ENCODE results near the gene PACSIN1. TPM values are rescaled to one million over a fixed set of nuclear protein-coding genes. Genes with fewer than 3 reads are reported as not detected.

Gene PACSIN1
- total RNA-seq, 1 donor from 2014 or later = 0.41 TPM

DNA sequence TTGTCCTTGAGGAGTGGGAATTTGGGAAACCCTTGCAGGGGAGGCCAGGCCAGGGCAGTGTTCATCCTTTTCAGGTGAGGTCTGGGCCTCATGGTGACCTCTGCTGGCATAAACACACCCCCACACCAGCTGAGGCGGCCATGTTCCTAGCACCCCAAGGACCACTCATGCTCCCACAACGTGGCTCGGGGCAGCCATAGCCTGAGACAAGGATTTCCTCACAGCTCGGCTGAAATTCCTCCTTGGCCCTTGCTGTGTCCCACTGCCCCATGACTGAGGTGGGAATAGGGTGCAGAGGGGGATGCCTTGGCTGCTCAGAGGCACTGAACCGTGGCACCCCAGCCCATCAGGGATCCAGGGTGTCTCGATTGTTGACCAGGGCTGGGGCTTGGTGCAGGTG, 117.6 kb downstream of the PACSIN1 start:
- Histone ChIP-seq H3K9me3 (ENCODE audit: low read depth) (no peaks in the 10 kb centered on the region), H3K9ac (no peak overlapping the region), H3K27me3 (no peaks in the 10 kb centered on the region), H3F3A (ENCODE audit: low read depth) (peaks cover 6% of the 10 kb centered on the region), H3K4me2 (no peak overlapping the region), H3K4me3 (no peak overlapping the region), H3K36me3 (no peaks in the 10 kb centered on the region), H3K4me1 (peaks cover 21% of the 10 kb centered on the region), H4K20me1 (ENCODE audit: low read depth) (peaks cover 33% of the 10 kb centered on the region), H2AFZ (replicated peaks) (no peak overlapping the region), H3K27ac (no peak overlapping the region), H3K79me2 (ENCODE audit: low read depth) (no peaks in the 10 kb centered on the region)
- Mint-ChIP-seq H3K36me3 (peaks cover 2% of the 10 kb centered on the region), H3K27ac (no peak overlapping the region), H3K4me1 (peaks cover 27% of the 10 kb centered on the region), H3K27me3 (ENCODE audit: insufficient read depth, low read depth) (peaks cover 4% of the 10 kb centered on the region), H3K4me3 (no peak overlapping the region), H3K9me3 (no peaks in the 10 kb centered on the region)
- DNase-seq (ENCODE audit: low spot score) = no peak
- TF ChIP-seq EZH2 (IDR thresholded peaks at IDR 0.05) (no peak), EZH2phosphoT487 (IDR thresholded peaks at IDR 0.05) (no peak)
- TF ChIP-seq, protein P1, sequence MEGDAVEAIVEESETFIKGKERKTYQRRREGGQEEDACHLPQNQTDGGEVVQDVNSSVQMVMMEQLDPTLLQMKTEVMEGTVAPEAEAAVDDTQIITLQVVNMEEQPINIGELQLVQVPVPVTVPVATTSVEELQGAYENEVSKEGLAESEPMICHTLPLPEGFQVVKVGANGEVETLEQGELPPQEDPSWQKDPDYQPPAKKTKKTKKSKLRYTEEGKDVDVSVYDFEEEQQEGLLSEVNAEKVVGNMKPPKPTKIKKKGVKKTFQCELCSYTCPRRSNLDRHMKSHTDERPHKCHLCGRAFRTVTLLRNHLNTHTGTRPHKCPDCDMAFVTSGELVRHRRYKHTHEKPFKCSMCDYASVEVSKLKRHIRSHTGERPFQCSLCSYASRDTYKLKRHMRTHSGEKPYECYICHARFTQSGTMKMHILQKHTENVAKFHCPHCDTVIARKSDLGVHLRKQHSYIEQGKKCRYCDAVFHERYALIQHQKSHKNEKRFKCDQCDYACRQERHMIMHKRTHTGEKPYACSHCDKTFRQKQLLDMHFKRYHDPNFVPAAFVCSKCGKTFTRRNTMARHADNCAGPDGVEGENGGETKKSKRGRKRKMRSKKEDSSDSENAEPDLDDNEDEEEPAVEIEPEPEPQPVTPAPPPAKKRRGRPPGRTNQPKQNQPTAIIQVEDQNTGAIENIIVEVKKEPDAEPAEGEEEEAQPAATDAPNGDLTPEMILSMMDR (IDR thresholded peaks at IDR 0.05) = no peak

DNA sequence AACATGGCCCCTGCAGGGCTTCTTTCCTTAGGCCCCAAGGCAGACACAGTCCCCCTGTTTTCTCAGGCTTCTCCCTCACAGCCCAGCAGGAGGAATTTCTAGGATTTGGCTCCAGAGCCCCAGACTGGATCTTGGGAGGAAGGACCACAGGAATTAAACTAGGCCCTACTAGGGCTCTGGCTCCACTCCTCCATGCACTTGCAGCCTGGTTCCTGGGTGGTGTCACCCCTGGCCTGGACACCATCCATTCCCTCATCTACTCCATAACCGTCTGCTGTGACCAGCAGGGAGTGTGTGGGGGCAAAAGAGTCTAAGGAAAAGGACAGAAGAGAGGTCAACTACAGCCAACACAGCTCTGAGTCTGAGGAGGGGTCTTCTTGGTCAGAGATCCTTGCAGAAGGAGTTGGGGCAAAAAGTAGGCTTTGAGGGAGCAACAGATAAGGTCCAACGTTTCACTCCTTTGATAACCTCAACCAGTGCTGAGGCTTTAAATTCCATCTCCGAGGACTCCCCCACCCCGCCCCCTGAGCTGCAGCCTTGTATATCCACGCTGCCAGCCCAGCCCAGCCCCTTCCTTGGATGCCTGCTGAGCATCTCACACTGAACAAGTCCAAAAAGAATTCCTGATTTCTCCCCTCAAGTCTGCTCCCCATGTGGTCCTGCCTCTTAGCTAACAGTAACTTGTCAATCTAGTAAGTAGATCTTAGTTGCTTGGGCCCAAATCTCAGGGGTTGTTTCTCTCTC, 118.2 kb downstream of the PACSIN1 start:
- Mint-ChIP-seq H3K27me3 (ENCODE audit: insufficient read depth, low read depth) (peaks cover 4% of the 10 kb centered on the region), H3K4me1 (peaks cover 27% of the 10 kb centered on the region), H3K9me3 (no peaks in the 10 kb centered on the region), H3K27ac (peak overlapping the region; percentile 52), H3K36me3 (peaks cover 2% of the 10 kb centered on the region), H3K4me3 (no peak overlapping the region)
- H3K9me3 ChIP-seq (ENCODE audit: low read depth) = no peaks in the 10 kb centered on the region
- no peak overlapping the region for H3K27ac ChIP-seq
- H4K20me1 ChIP-seq (ENCODE audit: low read depth) = peaks cover 38% of the 10 kb centered on the region
- H3F3A ChIP-seq (ENCODE audit: low read depth) = peaks cover 6% of the 10 kb centered on the region
- peaks cover 21% of the 10 kb centered on the region for H3K4me1 ChIP-seq
- no peaks in the 10 kb centered on the region for H3K79me2 ChIP-seq (ENCODE audit: low read depth)
- peak overlapping the region; percentile 21 for H3K4me2 ChIP-seq
- peak; percentile 40 for DNase-seq (ENCODE audit: low spot score)
- H3K4me3 ChIP-seq = no peak overlapping the region
- no peaks in the 10 kb centered on the region for H3K36me3 ChIP-seq
- TF ChIP-seq EZH2phosphoT487 (IDR thresholded peaks at IDR 0.05) (no peak), EZH2 (IDR thresholded peaks at IDR 0.05) (no peak)
- TF ChIP-seq, protein P1 (IDR thresholded peaks at IDR 0.05) = no peak
- H2AFZ ChIP-seq (replicated peaks) = no peak overlapping the region
- H3K27me3 ChIP-seq = no peaks in the 10 kb centered on the region
- H3K9ac ChIP-seq = no peak overlapping the region

DNA sequence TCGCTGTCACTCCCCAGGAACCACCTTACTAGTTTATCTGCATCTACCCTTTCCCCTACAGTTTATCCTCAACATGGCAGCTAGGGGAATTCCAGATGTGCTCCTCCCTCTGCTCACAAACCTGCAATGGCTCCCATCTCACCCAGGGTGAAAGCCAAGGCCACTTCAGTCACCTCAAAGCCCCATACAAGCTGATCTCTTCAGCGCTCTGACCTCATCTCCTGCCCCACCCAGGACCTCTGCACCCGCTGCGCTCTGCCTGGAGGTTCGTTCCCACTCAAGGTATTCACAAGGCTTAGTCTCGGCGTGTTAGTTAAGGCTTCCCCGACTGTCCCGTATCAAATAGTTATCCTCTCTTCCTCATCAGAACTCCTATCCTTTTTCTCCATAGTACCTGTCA, 118.8 kb downstream of the PACSIN1 start:
- Histone ChIP-seq H2AFZ (replicated peaks) (no peak overlapping the region), H4K20me1 (ENCODE audit: low read depth) (peaks cover 45% of the 10 kb centered on the region), H3K27me3 (no peaks in the 10 kb centered on the region), H3K9me3 (ENCODE audit: low read depth) (no peaks in the 10 kb centered on the region), H3K9ac (no peak overlapping the region), H3F3A (ENCODE audit: low read depth) (peaks cover 6% of the 10 kb centered on the region), H3K4me3 (no peak overlapping the region), H3K4me1 (peaks cover 21% of the 10 kb centered on the region), H3K79me2 (ENCODE audit: low read depth) (no peaks in the 10 kb centered on the region), H3K36me3 (no peaks in the 10 kb centered on the region), H3K27ac (no peak overlapping the region), H3K4me2 (peak overlapping the region; percentile 21)
- Mint-ChIP-seq H3K4me3 (no peak overlapping the region), H3K27ac (peak overlapping the region; percentile 35), H3K27me3 (ENCODE audit: insufficient read depth, low read depth) (peaks cover 4% of the 10 kb centered on the region), H3K36me3 (peaks cover 2% of the 10 kb centered on the region), H3K4me1 (peaks cover 27% of the 10 kb centered on the region), H3K9me3 (no peaks in the 10 kb centered on the region)
- no peak for DNase-seq (ENCODE audit: low spot score)
- TF ChIP-seq, protein P1 (IDR thresholded peaks at IDR 0.05) = no peak
- TF ChIP-seq EZH2 (IDR thresholded peaks at IDR 0.05) (no peak), EZH2phosphoT487 (IDR thresholded peaks at IDR 0.05) (no peak)

Other genes starting within 250 kb of the PACSIN1 start
- 417 and 1,058 TPM in 2 replicates for gene HMGA1, start 229.2 kb upstream of the PACSIN1 start, total RNA-seq (ENCODE audit: low replicate concordance)
- 2.4 and 8.9 TPM in 2 replicates for gene SMIM29, start 217.1 kb upstream of the PACSIN1 start, total RNA-seq (ENCODE audit: low replicate concordance)
- 26.4 and 35.7 TPM in 2 replicates for gene NUDT3, start 73.4 kb upstream of the PACSIN1 start, total RNA-seq (ENCODE audit: low replicate concordance)
- gene RPS10, start 40.0 kb upstream of the PACSIN1 start, total RNA-seq (ENCODE audit: low replicate concordance) = 4,003 and 4,850 TPM in 2 replicates
- 0.50 TPM in 1 of 2 replicates, not detected in the other for gene SPDEF, start 90.3 kb downstream of the PACSIN1 start, total RNA-seq (ENCODE audit: low replicate concordance)
- 33.2 and 41.8 TPM in 2 replicates for gene ILRUN, start 230.7 kb downstream of the PACSIN1 start, total RNA-seq (ENCODE audit: low replicate concordance)

Data from neural progenitor cell (in vitro differentiated cells).